Fibroblast of the aortic adventitia (primary cell): ENCODE results near the gene LAMA2. TPM values are rescaled to one million over a fixed set of nuclear protein-coding genes. Genes with fewer than 3 reads are reported as not detected.

Experiments
- DNase-seq: peaks from one replicate; pipeline ENCODE4 v3.0.0-alpha.2; 2010; ENCODE audit warnings: low read depth
- H3K4me3 ChIP-seq: 2 replicates; pipeline ENCODE4 v1.5.1; 2011; ENCODE audit warnings: low read depth, mild to moderate bottlenecking, control low read depth, low read length, moderate library complexity
- total RNA-seq: library from RNA; depleted of rRNA; stranded (reverse); fragments of >200 nt; gene quantifications from 2 replicates; pipeline ENCODE4 v1.2.3, GENCODE V29; 2012; ENCODE audit warnings: low replicate concordance
- TF ChIP-seq, protein P1 (sequence below): IDR thresholded peaks from 2 replicates; pipeline ENCODE4 v1.5.1; 2011; ENCODE audit warnings: mild to moderate bottlenecking, low read length, control low read depth, inconsistent platforms; ENCODE audit not compliant: insufficient read depth

LAMA2 gene
- total RNA-seq, 1 donor, result 99.1 TPM

DNA sequence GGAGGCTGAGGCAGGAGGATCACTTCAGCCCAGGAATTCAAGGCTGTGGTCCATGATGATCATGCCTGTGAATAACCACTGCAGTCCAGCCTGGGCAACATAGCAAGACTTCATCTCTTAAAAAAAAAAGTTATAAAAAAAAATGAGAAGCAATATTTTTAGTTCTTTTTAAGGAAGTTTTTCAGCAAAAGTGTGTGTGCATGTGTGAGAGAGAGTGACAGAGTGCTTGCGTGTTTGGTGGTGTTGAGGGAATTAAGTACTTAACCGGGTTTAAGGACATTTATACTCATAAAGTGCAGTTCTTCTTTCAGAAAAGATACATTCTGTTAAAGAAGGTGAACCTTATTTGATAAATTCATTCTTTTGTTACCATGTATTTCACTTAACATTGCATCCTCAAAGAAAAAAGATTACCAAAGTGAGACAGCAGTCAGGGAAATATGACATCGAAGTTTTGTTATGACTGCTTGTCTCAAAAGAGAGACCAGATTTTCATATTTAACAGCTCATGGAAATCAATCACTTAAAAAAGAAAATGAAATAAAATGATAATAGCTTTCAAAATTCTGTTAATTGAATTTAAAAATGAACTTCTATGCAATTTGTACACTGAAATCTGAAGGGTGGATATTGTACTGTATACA, 572.3 kb downstream of the LAMA2 start:
- DNase-seq, result no peak
- no peak overlapping the region for H3K4me3 ChIP-seq
- TF ChIP-seq, protein P1, sequence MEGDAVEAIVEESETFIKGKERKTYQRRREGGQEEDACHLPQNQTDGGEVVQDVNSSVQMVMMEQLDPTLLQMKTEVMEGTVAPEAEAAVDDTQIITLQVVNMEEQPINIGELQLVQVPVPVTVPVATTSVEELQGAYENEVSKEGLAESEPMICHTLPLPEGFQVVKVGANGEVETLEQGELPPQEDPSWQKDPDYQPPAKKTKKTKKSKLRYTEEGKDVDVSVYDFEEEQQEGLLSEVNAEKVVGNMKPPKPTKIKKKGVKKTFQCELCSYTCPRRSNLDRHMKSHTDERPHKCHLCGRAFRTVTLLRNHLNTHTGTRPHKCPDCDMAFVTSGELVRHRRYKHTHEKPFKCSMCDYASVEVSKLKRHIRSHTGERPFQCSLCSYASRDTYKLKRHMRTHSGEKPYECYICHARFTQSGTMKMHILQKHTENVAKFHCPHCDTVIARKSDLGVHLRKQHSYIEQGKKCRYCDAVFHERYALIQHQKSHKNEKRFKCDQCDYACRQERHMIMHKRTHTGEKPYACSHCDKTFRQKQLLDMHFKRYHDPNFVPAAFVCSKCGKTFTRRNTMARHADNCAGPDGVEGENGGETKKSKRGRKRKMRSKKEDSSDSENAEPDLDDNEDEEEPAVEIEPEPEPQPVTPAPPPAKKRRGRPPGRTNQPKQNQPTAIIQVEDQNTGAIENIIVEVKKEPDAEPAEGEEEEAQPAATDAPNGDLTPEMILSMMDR, result no peak

DNA sequence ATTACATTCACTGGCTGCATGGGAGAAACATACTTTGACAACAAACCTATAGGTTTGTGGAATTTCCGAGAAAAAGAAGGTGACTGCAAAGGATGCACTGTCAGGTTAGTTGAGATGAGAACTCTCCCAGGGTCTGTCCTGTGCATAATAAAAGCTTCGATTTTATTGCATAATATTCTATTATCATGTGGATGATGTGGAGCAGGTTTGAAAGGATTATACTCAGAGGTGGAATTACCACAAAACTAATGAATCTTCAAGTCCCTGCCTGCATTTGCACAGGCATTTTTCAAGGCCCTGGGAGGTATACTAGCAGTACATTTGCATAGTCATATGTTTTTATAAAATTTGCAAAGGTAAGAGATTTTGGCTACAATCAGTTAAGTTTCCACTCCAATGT, 577.3 kb downstream of the LAMA2 start:
- TF ChIP-seq, protein P1, result no peak
- no peak for DNase-seq
- H3K4me3 ChIP-seq, result no peak overlapping the region

DNA sequence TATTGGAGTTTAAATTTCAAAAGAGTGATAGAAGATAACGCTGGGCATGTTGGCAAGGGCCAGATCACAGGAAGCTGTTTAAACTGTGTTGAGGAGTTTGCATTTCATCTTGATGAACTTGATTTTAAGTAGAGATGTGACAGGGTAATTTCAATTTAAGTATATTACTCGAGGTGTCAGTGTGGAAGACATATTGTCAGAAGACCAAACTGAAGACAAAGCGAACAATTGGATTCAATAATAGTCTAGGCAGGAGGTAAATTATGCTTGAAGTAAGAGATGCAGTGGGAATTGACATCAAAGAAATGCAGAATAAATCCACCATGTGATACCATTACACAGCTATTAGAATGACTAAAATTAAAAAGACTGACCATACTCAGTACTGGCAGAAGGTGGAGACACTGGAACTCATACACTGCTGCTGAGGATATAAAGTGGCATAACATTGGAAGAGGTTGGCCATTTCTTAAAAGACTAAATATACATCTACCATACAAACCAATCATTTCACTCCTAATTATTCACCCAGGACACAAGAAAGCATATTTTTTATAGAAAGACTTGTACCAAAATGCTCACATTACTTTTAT, 586.2 kb downstream of the LAMA2 start:
- TF ChIP-seq, protein P1, result no peak
- no peak for DNase-seq
- H3K4me3 ChIP-seq, result no peak overlapping the region

- H3K4me3 ChIP-seq, result no peak overlapping the region
- no peak for DNase-seq
- TF ChIP-seq, protein P1, result no peak
Observed at GRCh38 chr6:129472239-129472638, 589.3 kb downstream of the LAMA2 start.

GRCh38 chr6:129473546-129473945, 590.6 kb downstream of the LAMA2 start:
- no peak overlapping the region for H3K4me3 ChIP-seq
- no peak for DNase-seq
- TF ChIP-seq, protein P1, result no peak

DNA sequence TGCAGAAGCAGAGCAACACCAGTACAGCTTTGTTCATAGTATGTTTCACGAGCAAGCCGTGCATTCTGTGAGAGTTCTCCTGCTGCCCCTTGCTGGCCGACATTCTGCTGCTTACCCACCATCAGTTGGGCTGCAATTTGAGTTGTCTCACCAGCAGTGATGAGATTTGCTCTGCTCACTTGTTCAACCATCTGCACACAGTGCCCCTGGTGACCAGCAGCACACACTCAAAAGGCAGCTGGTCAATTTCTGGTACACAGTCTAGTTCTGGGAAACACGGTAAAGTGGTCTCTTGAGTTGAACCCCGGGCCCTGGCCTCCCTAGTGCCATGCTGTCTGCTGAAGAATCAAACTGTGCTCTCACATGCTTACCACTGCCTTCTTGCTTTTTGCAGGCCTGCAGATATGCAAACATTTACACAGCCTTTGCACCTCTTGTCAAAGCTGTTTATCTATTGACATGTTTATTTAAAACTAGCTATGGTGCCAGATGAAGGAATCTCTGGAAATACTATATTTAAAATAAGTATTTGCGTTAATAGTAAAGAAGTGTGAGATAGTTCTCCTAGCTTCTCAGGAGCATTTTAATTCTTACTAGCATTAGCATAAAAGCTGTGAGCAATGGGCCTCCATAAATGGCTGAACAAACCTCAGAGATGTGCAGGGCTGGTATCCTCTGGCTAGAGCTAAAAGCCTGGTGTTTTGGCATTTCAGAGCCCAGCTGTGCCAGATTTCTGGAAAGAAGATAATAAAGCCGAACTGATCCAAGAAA, 592.7 kb downstream of the LAMA2 start:
- peak; percentile 10 for DNase-seq
- H3K4me3 ChIP-seq, result no peak overlapping the region
- TF ChIP-seq, protein P1, result no peak
